Ishikawa (cell line): Measurements from ENCODE around the gene MYO16.

ENCODE experiments used
- CEBPB ChIP-seq: IDR thresholded peaks from 2 replicates; pipeline ENCODE4 v1.6.1; 2012
- CREB1 ChIP-seq: IDR thresholded peaks from 2 replicates; pipeline ENCODE4 v1.6.1; 2012; ENCODE audit warnings: low read depth
- EGR1 ChIP-seq: IDR thresholded peaks from 2 replicates; pipeline ENCODE4 v1.6.1; 2012
- EP300 ChIP-seq: IDR thresholded peaks from 2 replicates; pipeline ENCODE4 v1.6.1; 2012; ENCODE audit warnings: borderline replicate concordance
- FOXM1 ChIP-seq: IDR thresholded peaks from 2 replicates; pipeline ENCODE4 v1.6.1; 2012; ENCODE audit warnings: low read depth, borderline replicate concordance
- MAX ChIP-seq: IDR thresholded peaks from 2 replicates; pipeline ENCODE4 v1.6.1; 2012
- NFIC ChIP-seq: IDR thresholded peaks from 2 replicates; pipeline ENCODE4 v1.6.1; 2012
- RAD21 ChIP-seq: IDR thresholded peaks from 2 replicates; pipeline ENCODE4 v1.6.1; 2012; ENCODE audit warnings: low read depth
- REST ChIP-seq: IDR thresholded peaks from 2 replicates; pipeline ENCODE4 v1.6.1; 2012; ENCODE audit warnings: low read depth, mild to moderate bottlenecking
- TAF1 ChIP-seq: IDR thresholded peaks from 2 replicates; pipeline ENCODE4 v1.6.1; 2012; ENCODE audit warnings: low read depth, mild to moderate bottlenecking
- TCF12 ChIP-seq: IDR thresholded peaks from 2 replicates; pipeline ENCODE4 v1.6.1; 2012; ENCODE audit warnings: low read depth
- TEAD4 ChIP-seq: IDR thresholded peaks from 2 replicates; pipeline ENCODE4 v1.6.1; 2012
- USF1 ChIP-seq: IDR thresholded peaks from 2 replicates; pipeline ENCODE4 v1.6.1; 2012
- YY1 ChIP-seq: IDR thresholded peaks from 2 replicates; pipeline ENCODE4 v1.6.1; 2012; ENCODE audit warnings: low read depth
- ZBTB7A ChIP-seq: IDR thresholded peaks from 2 replicates; pipeline ENCODE4 v1.6.1; 2012; ENCODE audit warnings: low read depth

Gene MYO16

GRCh38 chr13:108812165-108812564, 182.8 kb downstream of the MYO16 start:
- TF ChIP-seq TCF12 = no peak
- no peak for TF ChIP-seq YY1
- no peak for TF ChIP-seq USF1
- no peak for TF ChIP-seq FOXM1
- no peak for TF ChIP-seq ZBTB7A
- no peak for TF ChIP-seq CREB1
- no peak for TF ChIP-seq NFIC
- TF ChIP-seq EP300 = no peak
- no peak for TF ChIP-seq EGR1
- no peak for TF ChIP-seq REST
- no peak for TF ChIP-seq RAD21
- no peak for TF ChIP-seq MAX
- no peak for TF ChIP-seq TAF1
- no peak for TF ChIP-seq CEBPB
- no peak for TF ChIP-seq TEAD4

- TF ChIP-seq EP300 = no peak
- TF ChIP-seq TAF1 = no peak
- TF ChIP-seq USF1 = no peak
- TF ChIP-seq CREB1 = no peak
- no peak for TF ChIP-seq RAD21
- TF ChIP-seq NFIC = no peak
- TF ChIP-seq TEAD4 = no peak
- TF ChIP-seq YY1 = no peak
- TF ChIP-seq CEBPB = no peak
- TF ChIP-seq EGR1 = no peak
- TF ChIP-seq ZBTB7A = no peak
- no peak for TF ChIP-seq FOXM1
Observed at GRCh38 chr13:108812661-108813060, 183.2 kb downstream of the MYO16 start.

GRCh38 chr13:108813587-108814170, 184.3 kb downstream of the MYO16 start:
- TF ChIP-seq TCF12 (no peak), EGR1 (no peak), EP300 (no peak), YY1 (no peak), TEAD4 (no peak), MAX (no peak), NFIC (no peak), REST (no peak), FOXM1 (no peak), ZBTB7A (no peak), USF1 (no peak)

- no peak for TF ChIP-seq CEBPB
- TF ChIP-seq TCF12 = no peak
- no peak for TF ChIP-seq TEAD4
- no peak for TF ChIP-seq REST
- TF ChIP-seq YY1 = no peak
- no peak for TF ChIP-seq TAF1
- no peak for TF ChIP-seq USF1
- no peak for TF ChIP-seq NFIC
- TF ChIP-seq FOXM1 = no peak
- TF ChIP-seq ZBTB7A = no peak
- TF ChIP-seq EGR1 = no peak
Observed at GRCh38 chr13:108816375-108816774, 187.0 kb downstream of the MYO16 start.
